ENCODE data around the gene CABP4. TPM values are rescaled to one million over a fixed set of nuclear protein-coding genes. Genes with fewer than 3 reads are reported as not detected.

The CABP4 gene
- total RNA-seq, 1 experiment from 2014 or later, result not detected

DNA sequence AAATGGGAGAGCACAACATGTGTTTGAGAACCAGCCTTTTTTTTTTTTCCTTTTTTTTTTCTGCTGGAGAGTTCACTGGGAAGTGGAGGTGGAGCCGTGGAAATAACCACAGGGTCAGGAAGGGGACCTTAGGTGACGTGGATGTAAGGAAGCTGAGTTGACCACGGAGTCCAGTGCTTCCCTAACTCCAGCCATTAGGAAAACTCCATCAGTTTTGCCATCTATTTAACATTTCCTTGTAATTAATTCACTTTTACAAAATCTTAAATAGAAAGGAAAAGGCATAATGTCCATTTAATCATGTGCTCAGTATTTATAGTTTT is 54.8 kb downstream of the CABP4 start:
- POLR2A ChIA-PET, result no interaction called here
- H3K9me3 Mint-ChIP-seq (ENCODE audit: unreplicated experiment), result no peaks in the 10 kb centered on the region
- Histone ChIP-seq H3K36me3 (ENCODE audit: control insufficient read depth, insufficient read depth, low read length) (no peaks in the 10 kb centered on the region), H3K9me3 (no peaks in the 10 kb centered on the region), H3K4me3 (ENCODE audit: low read depth, low read length) (no peak overlapping the region), H3K27me3 (replicated peaks; ENCODE audit: control insufficient read depth, insufficient read depth, low read length) (no peaks in the 10 kb centered on the region), H3K4me1 (peaks cover 60% of the 10 kb centered on the region)
- intact Hi-C loops (cut with micrococcal nuclease; ENCODE audit: unreplicated experiment), result loop anchor here (1.0 kb wide), 1 partner anchor 53 kb away; no protein-coding TSS in a partner anchor
- no peaks in the 10 kb centered on the region for H3K27me3 Mint-ChIP-seq (ENCODE audit: insufficient read depth, unreplicated experiment)
- peaks cover 59% of the 10 kb centered on the region for H3K4me1 Mint-ChIP-seq (ENCODE audit: low read depth, unreplicated experiment)
- peaks cover 52% of the 10 kb centered on the region for H3K36me3 Mint-ChIP-seq (ENCODE audit: insufficient read depth, unreplicated experiment)
- BruUV-seq (replicated peaks), result no TSS peak
- no peak for TF ChIP-seq CTCF (IDR thresholded peaks at IDR 0.05; ENCODE audit: insufficient read depth in 1 of 2, low read depth in 1 of 2, low read length in 1 of 2, severe bottlenecking in 1 of 2, unreplicated experiment in 1 of 2)
- peak overlapping the region; percentile 100 for H3K27ac Mint-ChIP-seq (ENCODE audit: unreplicated experiment)
- CTCF ChIA-PET, result no interaction called here
- H3K4me3 Mint-ChIP-seq (ENCODE audit: unreplicated experiment), result peak overlapping the region; percentile 99
- no peak for DNase-seq

Small RNA genes lying within 50 kb of the gene (microRNA-seq; reads per million reads assigned to microRNA genes)
- 1.1 reads per million for gene MIR6752

Other genes starting within 250 kb of the CABP4 start
- 113 and 120 TPM in 2 replicates for gene GRK2, start 188.9 kb upstream of the CABP4 start, total RNA-seq (2022)
- gene ANKRD13D, start 166.1 kb upstream of the CABP4 start, total RNA-seq (2022), result 83.3 and 88.6 TPM in 2 replicates
- 81.2 and 89.6 TPM in 2 replicates for gene SSH3, start 151.8 kb upstream of the CABP4 start, total RNA-seq (2022)
- 29.8 and 30.8 TPM in 2 replicates for gene POLD4, start 101.8 kb upstream of the CABP4 start, total RNA-seq (2022)
- gene CLCF1, start 81.8 kb upstream of the CABP4 start, total RNA-seq (2022), result 4.5 and 5.8 TPM in 2 replicates
- gene RAD9A, start 63.4 kb upstream of the CABP4 start, total RNA-seq (2022), result 55.1 and 63.5 TPM in 2 replicates
- 384 and 389 TPM in 2 replicates for gene PPP1CA, start 53.5 kb upstream of the CABP4 start, total RNA-seq (2022)
- gene TBC1D10C, start 51.3 kb upstream of the CABP4 start, total RNA-seq (2022), result 0.26 TPM in 1 of 2 replicates, not detected in the other
- 0.09 and 0.28 TPM in 2 replicates for gene CARNS1, start 39.7 kb upstream of the CABP4 start, total RNA-seq (2022)
- gene RPS6KB2, start 26.9 kb upstream of the CABP4 start, total RNA-seq (2022), result 109 and 116 TPM in 2 replicates
- gene PTPRCAP, start 17.7 kb upstream of the CABP4 start, total RNA-seq (2022), result 0.27 TPM in 1 of 2 replicates, not detected in the other
- gene CORO1B, start 11.9 kb upstream of the CABP4 start, total RNA-seq (2022), result 172 and 176 TPM in 2 replicates
- gene GPR152, start 2.6 kb upstream of the CABP4 start, total RNA-seq (2022), result not detected in 2 replicates
- 47.9 and 52.2 TPM in 2 replicates for gene TMEM134, start 13.9 kb downstream of the CABP4 start, total RNA-seq (2022)
- 110 and 112 TPM in 2 replicates for gene AIP, start 27.7 kb downstream of the CABP4 start, total RNA-seq (2022)
- gene PITPNM1, start 50.0 kb downstream of the CABP4 start, total RNA-seq (2022), result 65.0 and 78.3 TPM in 2 replicates
- gene CDK2AP2, start 52.8 kb downstream of the CABP4 start, total RNA-seq (2022), result 96.1 and 99.4 TPM in 2 replicates
- gene CABP2, start 68.1 kb downstream of the CABP4 start, total RNA-seq (2022), result not detected in 2 replicates
- 1,799 and 1,911 TPM in 2 replicates for gene GSTP1, start 128.5 kb downstream of the CABP4 start, total RNA-seq (2022)
- gene NDUFV1, start 151.6 kb downstream of the CABP4 start, total RNA-seq (2022), result 358 and 375 TPM in 2 replicates
- 15.0 and 18.1 TPM in 2 replicates for gene NUDT8, start 174.6 kb downstream of the CABP4 start, total RNA-seq (2022)
- not detected in 2 replicates for gene TBX10, start 184.4 kb downstream of the CABP4 start, total RNA-seq (2022)
- gene ACY3, start 195.4 kb downstream of the CABP4 start, total RNA-seq (2022), result 2.4 and 4.2 TPM in 2 replicates
- 0.26 and 0.54 TPM in 2 replicates for gene ALDH3B2, start 219.3 kb downstream of the CABP4 start, total RNA-seq (2022)